C4-2B (cell line): Measurements from ENCODE around the gene PMPCA.
"Not testable (repeated sequence)": the region's sequence is repeated elsewhere in the genome, so short reads cannot be mapped to it uniquely, and the experiment has no call there.

Experiments
- H3K27ac ChIP-seq: fragments of 450-650 bp; 2 replicates; pipeline ENCODE4 v1.5.1; 2017
- CTCF ChIP-seq: fragments of 450-650 bp; conservative IDR thresholded peaks from 2 replicates; pipeline ENCODE4 v1.5.1; 2017; ENCODE audit warnings: mild to moderate bottlenecking
- ZFX ChIP-seq: fragments of 450-650 bp; IDR thresholded peaks from 2 replicates; pipeline ENCODE4 v1.6.1; 2017

The PMPCA gene

GRCh38 chr9:136402067-136402466 is 8.4 kb upstream of the PMPCA start:
- H3K27ac ChIP-seq = no peak overlapping the region
- no peak for TF ChIP-seq CTCF
- no peak for TF ChIP-seq ZFX

- TF ChIP-seq ZFX (no peak), CTCF (no peak)
- no peak overlapping the region for H3K27ac ChIP-seq
Measured at GRCh38 chr9:136403538-136403914, 6.9 kb upstream of the PMPCA start.

- H3K27ac ChIP-seq = no peak overlapping the region
- TF ChIP-seq CTCF (no peak), ZFX (no peak)
Measured at GRCh38 chr9:136403915-136404800, 6.3 kb upstream of the PMPCA start.

GRCh38 chr9:136404801-136405136 is 5.7 kb upstream of the PMPCA start:
- TF ChIP-seq CTCF = no peak
- no peak for TF ChIP-seq ZFX
- H3K27ac ChIP-seq = no peak overlapping the region

GRCh38 chr9:136405481-136405880 is 5.0 kb upstream of the PMPCA start:
- no peak overlapping the region for H3K27ac ChIP-seq
- TF ChIP-seq CTCF = no peak
- no peak for TF ChIP-seq ZFX

GRCh38 chr9:136405904-136406303 is 4.6 kb upstream of the PMPCA start:
- H3K27ac ChIP-seq = not testable (repeated sequence)

- H3K27ac ChIP-seq = not testable (repeated sequence)
Measured at GRCh38 chr9:136407061-136407460, 3.4 kb upstream of the PMPCA start.

- no peak overlapping the region for H3K27ac ChIP-seq
- TF ChIP-seq CTCF (no peak), ZFX (no peak)
Measured at GRCh38 chr9:136407911-136408310, 2.5 kb upstream of the PMPCA start.
